ENCODE results near the gene LAMA3. TPM values are rescaled to one million over a fixed set of nuclear protein-coding genes. Genes with fewer than 3 reads are reported as not detected.

Gene LAMA3
- total and polyA plus RNA-seq, 10 of the 15 experiments (the other 5 are each of a cell fraction or from before 2014, with no cell fraction given), result 0.37 to 6.5 (median 5.4) TPM

GRCh38 chr18:23857756-23858155, 168.5 kb downstream of the LAMA3 start:
- DNase-seq (ENCODE audit: low read depth, low spot score) (no peak), FAIRE-seq (no peak), ATAC-seq (no peak)
- no peaks in the 10 kb centered on the region for H3K9me3 ChIP-seq (replicated peaks; ENCODE audit: control insufficient read depth, insufficient read depth, low read length)
- no peak overlapping the region for H3K4me3 ChIP-seq
- 76% methylated on average over 9 of the region's 9 CpGs for WGBS (ENCODE audit: insufficient coverage, insufficient replicate concordance, low lambda C conversion rate, missing lambda C conversion rate)
- H2AFZ ChIP-seq (ENCODE audit: control insufficient read depth, low read depth, low read length), result no peak overlapping the region
- TF ChIP-seq RUNX3 (IDR thresholded peaks at IDR 0.05; ENCODE audit: low read length), result no peak
- no peak for TF ChIP-seq SKIL (IDR thresholded peaks at IDR 0.05; ENCODE audit: low read depth, poor library complexity, severe bottlenecking)
- TF ChIP-seq HDAC6 (IDR thresholded peaks at IDR 0.05; ENCODE audit: unreplicated experiment), result no peak
- H3K4me2 ChIP-seq (ENCODE audit: control insufficient read depth, insufficient read depth), result no peak overlapping the region
- H4K20me1 ChIP-seq (ENCODE audit: control insufficient read depth, insufficient read depth), result no peaks in the 10 kb centered on the region
- ChIA-PET SMC1A (ENCODE audit: uncharacterized antibody, unreplicated experiment) (interaction anchor here (1.0 kb wide), 1 partner anchor 28 kb away, joined by 3 read pairs; no protein-coding TSS in a partner anchor), CTCF (interaction anchor here (0.7 kb wide), 1 partner anchor 61 kb away, joined by 3 read pairs; no protein-coding TSS in a partner anchor), POLR2A (no interaction called here), RAD21 (ENCODE audit: unreplicated experiment) (no interaction called here)
- no peak overlapping the region for H3K27ac ChIP-seq (ENCODE audit: control insufficient read depth, insufficient read depth)
- no peaks in the 10 kb centered on the region for H3K79me2 ChIP-seq (ENCODE audit: control insufficient read depth, insufficient read depth, low read length)
- peaks cover 6% of the 10 kb centered on the region for H3K4me1 ChIP-seq (ENCODE audit: control insufficient read depth, insufficient read depth, low read length)
- no peaks in the 10 kb centered on the region for H3K27me3 ChIP-seq (replicated peaks in 1 of 2; ENCODE audit: control insufficient read depth in 2 of 2, insufficient read depth in 2 of 2, low read length in 1 of 2)
- H3K36me3 ChIP-seq (ENCODE audit: control insufficient read depth in 2 of 2, insufficient read depth in 2 of 2, low read length in 1 of 2), result no peaks in the 10 kb centered on the region
- in situ Hi-C loops (cut with MboI), result no loop called here
- no TSS peak for BruUV-seq (replicated peaks)
- H3K9ac ChIP-seq (ENCODE audit: control insufficient read depth, insufficient read depth, low read length), result no peak overlapping the region
- intact Hi-C loops (cut with micrococcal nuclease; ENCODE audit: unreplicated experiment), result no loop called here

All from GM12878 (cell line).